GM18519 (cell line): ENCODE results near the gene SPTSSA.
"Not testable (repeated sequence)": the region's sequence is repeated elsewhere in the genome, so short reads cannot be mapped to it uniquely, and the experiment has no call there.

ENCODE experiments used
- ATAC-seq: cut with Tn5 transposase; IDR thresholded peaks from one replicate; pipeline ENCODE4 v1.9.1; 2021; ENCODE audit warnings: mild to moderate bottlenecking, moderate library complexity; ENCODE audit not compliant: unreplicated experiment, low FRiP score

The SPTSSA gene

DNA sequence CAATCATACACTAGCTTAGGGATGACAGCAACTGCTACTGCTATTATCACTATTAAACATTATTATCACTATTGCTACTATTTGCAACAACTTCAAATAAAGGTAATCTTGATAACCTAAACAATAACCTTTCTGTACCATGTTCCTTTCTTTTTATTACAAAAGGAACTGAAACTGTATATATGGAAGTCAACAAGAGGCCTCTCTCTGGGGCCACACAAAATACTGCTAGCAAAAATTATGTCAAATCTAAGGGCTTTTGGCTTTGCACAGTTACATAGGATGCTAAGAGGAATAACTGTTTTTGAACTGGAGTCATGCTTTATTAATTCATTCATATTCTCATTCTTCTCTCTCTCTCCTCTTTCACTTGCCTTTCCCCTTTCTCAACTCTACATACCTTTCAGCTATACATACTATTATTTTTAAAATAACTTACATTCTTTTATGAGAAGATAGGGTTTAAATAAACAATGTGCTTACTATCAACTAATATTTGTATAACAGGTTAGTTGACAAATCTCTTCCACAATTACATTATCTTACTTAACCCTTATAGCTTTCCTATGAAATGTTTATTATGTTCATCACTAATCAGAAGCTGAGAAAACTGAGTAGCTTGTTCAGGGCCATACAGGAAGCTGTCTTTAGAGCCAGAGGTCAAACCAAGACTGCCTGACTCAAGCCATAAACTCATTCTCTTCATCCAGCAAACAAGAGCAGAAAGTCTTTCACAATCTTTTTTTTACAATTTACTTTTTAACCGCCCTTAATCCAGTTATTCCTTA lies 25.7 kb downstream of the SPTSSA start:
- ATAC-seq: no peak

DNA sequence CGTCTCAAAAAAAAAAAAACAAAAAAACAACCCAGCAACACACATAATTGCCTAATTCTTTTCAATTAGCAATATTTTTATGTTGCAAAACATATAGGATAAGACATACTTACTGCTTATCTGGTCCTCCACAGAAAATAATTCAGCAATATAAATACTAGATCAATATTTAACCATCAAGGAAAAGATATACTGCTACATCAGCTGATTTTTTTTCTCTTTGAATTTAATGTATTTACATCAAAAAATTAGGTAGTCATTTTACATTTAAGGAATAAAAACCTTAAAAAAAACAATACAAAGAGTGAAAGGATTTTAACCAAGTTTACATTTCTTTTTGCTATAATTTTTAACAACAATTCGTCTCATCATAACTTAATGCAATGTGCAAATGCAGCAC lies 28.1 kb downstream of the SPTSSA start:
- no peak for ATAC-seq

- not testable (repeated sequence) for ATAC-seq
These were observed 34.0 kb downstream of the SPTSSA start for GRCh38 chr14:34428102-34428466.

GRCh38 chr14:34426313-34427295 lies 35.4 kb downstream of the SPTSSA start:
- ATAC-seq: no peak

DNA sequence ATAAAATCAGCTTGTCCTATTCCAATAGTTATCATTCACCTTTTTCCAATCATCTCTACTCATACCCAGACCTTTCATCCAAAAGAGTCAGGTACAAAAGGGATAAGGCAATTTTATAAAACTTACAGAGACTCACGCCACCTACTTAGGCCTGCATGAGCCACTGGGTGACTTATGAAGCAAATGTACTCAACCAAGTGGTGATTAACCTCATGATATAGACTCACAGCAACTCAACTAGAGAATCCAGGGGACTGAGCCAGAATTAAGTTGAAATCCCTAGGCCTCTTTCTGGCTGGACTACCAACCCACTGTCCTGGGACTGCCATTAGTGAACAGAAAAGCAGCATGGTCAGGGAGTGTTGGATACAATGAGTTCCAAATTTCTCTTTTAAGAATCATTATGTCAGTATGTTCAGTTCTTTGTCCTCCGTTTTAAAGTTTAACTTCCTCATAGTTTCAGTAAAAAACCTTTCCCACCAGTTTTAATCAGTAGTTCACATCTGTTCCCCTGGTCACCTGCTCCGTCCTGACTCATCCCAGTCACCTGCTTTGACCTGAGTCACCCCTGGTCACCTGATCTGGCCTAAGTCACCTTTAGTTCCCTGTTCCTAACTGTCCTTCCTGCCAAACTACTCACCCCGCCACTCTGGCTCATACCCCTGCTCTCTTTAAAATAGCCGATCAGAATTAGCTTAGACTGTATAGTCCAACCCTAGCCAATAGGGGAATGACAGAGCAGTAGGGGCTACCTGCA lies 36.8 kb downstream of the SPTSSA start:
- ATAC-seq: no peak

GRCh38 chr14:34424488-34424887 lies 37.6 kb downstream of the SPTSSA start:
- ATAC-seq: no peak

GRCh38 chr14:34423445-34423844 lies 38.6 kb downstream of the SPTSSA start:
- no peak for ATAC-seq

DNA sequence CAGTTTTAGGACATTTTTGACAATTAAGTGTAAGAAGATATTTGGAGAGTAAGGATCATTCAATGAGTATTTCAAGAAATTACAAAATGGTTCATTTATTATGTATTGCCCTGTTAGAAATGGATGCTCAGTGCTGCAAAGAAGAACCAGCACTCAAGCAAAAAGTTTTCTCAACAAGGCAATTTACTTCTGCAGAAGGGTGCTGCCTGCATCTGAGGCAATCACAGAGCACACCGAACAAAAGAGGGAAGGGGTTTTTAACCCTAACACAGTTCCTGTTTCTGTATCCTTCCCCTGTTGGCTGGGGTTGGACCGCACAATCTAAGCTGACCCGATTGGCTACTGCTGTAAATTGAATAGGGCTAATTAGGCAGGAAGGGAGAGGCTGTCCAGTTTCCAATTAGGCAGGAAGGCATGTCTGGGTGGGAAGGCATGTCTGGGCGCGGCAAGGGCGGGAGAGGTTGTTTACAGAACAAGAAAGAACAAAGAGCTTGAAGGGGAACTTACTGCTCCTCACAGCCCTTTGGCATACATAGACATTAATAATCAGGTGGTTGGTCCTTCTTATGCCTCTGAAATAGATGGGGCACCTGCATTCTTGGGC lies 41.4 kb downstream of the SPTSSA start:
- no peak for ATAC-seq

DNA sequence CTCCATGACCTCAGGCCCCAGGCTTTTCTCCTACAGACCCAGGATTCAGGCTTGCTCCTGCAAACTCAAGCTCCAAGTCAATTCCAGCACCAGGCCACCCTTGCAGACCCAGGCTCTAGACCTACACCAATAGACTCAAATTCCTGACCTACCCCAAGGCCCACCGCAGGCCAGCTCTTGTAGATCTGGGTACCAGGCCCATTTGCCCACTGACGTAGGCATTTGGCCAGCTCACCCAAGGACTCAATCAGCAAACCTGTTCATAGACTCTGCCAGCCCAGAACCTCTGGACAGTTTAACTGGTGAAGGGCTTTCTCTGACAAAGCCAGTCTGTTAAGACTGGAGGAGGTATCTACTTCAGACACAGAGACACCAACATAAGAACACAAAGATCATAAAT lies 52.3 kb downstream of the SPTSSA start:
- ATAC-seq: no peak

DNA sequence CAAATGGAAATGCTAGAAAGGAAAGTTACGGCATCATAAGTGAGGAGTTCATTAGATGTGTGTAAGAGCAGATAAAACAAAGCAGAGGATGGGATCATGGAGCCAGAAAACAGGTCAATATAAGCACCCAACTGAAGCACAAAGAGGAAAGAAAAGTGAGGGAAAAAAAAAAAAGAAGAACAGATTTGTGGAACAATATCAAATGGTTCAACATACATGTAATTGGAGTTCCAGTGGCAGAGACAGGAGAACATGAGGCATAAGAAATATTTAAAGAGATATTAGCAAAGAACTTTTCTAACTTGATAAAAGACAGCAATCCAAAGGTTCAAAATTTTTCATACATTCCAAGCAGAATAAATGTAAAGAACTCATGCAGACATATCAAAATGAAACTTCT lies 54.1 kb downstream of the SPTSSA start:
- ATAC-seq: no peak

- no peak for ATAC-seq
These were observed 57.6 kb downstream of the SPTSSA start for GRCh38 chr14:34404416-34404815.

DNA sequence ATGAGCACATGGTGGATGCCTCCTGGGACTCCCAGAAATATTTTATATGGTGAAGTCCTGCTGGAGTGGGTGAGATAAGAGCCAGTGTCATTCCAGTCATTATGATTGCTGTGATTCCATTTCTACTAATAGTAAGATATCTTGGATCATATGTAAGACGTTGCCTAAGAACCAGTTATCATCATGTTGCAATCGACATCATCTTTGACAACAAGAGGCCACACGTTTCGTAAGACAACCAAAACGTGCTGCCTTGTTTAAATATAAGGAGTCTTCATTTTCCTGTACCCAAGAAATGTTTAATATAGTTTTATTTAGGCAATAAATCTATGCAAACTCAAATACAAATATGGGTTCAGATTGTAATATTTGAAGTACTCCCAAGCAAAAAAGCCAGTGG lies 58.4 kb downstream of the SPTSSA start:
- no peak for ATAC-seq

DNA sequence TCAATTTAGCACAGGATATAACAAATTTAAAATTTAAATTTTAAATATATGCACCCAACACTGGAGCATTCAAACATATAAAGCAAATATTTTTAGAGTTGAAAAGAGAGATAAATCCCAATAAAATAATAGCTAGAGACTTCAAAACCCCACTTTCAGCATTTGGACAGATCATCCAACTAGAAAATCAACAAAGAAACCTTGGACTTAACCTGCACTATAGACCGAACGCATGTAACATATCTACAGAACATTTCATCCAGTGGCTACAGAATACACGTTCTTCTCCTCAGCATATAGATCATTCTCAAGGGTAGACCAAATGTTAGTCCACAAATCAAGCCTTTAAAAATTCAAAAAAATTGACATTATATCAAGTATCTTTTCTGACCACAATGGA lies 64.0 kb downstream of the SPTSSA start:
- no peak for ATAC-seq

DNA sequence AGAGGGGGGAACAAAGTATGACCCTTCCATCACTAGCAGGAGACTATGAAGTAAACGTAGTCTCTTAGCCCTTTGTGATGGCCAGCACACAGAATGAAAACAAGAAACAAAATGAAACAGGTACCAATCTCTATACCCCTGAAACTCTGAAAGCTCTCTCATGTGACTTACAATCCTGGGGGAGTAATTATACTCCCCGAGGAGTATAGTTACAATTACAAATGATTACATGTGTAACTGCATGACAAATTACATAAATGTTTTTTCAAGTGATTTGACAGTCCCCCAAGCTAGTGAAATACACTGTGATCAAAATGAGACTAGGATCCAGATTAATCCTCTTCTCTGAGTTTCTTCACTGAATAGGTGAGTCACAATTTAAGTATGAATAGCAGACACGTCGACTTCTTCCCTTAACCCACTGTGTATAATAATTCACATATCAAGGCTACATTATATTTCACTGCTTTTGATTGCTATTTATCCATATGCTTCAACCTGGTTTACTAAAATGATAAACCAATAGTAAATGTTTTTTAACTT lies 74.0 kb downstream of the SPTSSA start:
- ATAC-seq: no peak

- ATAC-seq: no peak
These were observed 75.1 kb downstream of the SPTSSA start for GRCh38 chr14:34386865-34387485.

DNA sequence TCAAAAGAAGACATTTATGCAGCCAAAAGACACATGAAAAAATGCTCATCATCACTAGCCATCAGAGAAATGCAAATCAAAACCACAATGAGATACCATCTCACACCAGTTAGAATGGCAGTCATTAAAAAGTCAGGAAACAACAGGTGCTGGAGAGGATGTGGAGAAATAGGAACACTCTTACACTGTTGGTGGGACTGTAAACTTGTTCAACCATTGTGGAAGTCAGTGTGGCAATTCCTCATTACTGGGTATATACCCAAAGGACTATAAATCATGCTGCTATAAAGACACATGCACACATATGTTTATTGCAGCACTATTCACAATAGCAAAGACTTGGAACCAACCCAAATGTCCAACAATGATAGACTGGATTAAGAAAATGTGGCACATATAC lies 76.2 kb downstream of the SPTSSA start:
- ATAC-seq: not testable (repeated sequence)

DNA sequence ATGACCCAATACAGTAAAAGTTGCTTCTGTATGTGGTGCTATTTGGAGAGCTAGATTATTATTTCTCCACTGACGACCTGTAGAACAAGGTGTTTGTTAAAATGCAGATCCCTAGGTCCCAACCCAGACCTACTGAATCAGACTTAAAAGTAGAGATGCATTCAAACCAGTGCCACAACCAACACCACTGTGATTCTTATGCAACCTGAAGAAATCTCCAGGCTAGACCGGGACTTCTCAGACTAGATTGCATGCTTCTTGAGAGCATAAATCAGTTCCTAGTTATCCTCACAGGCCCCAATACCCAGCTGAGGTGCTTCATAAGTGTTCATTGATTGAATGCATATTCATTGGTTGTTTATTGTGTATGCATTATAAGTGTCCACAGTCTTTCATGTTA lies 78.2 kb downstream of the SPTSSA start:
- ATAC-seq: no peak
